ENCODE measurements around the gene ZNF493.

The ZNF493 gene

GRCh38 chr19:21463449-21464105, 66.6 kb downstream of the ZNF493 start:
- DNase-seq, result no peak

GRCh38 chr19:21466627-21467026, 69.7 kb downstream of the ZNF493 start:
- DNase-seq, result no peak

- no peak for DNase-seq
Measured at GRCh38 chr19:21468791-21469190, 71.9 kb downstream of the ZNF493 start.

- DNase-seq, result no peak
Measured at GRCh38 chr19:21472507-21472906, 75.6 kb downstream of the ZNF493 start.

GRCh38 chr19:21474671-21475181, 77.8 kb downstream of the ZNF493 start:
- DNase-seq, result no peak
